GM19468 (cell line): ENCODE results near the gene ATP5MC3.

Experiments
- ATAC-seq: cut with Tn5 transposase; IDR thresholded peaks from one replicate; pipeline ENCODE4 v1.9.1; 2021; ENCODE audit warnings: mild to moderate bottlenecking, moderate library complexity, moderate number of reproducible peaks; ENCODE audit not compliant: unreplicated experiment; ENCODE audit errors: extremely low read depth

ATP5MC3 gene

GRCh38 chr2:175126661-175127060, 54.8 kb downstream of the ATP5MC3 start:
- ATAC-seq = no peak
